ENCODE data around the gene SALL3. TPM values are rescaled to one million over a fixed set of nuclear protein-coding genes. Genes with fewer than 3 reads are reported as not detected.

The SALL3 gene
- total RNA-seq, 1 donor from 2014 or later = 7.7 TPM

DNA sequence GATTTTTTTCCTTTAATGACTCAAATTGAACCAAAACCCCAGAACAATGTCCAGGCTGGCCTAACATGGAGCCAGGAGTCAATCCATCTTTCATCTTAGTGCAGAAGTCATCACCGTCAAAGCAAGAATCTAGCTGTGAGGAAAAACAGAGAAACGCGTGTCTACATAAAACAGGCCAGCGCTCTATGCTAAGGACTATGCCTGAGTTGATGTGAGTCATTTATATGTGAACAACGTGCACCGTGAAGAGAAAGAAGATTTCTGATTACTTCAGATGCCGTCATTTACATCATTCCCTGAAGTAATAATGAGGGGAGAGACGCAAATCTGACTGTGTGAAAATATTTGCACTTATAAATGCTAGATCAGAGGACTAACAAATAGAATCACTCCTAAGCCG, 34.0 kb upstream of the SALL3 start:
- no peak overlapping the region for H3K9ac ChIP-seq (ENCODE audit: low read length)
- no peak overlapping the region for H3K4me2 ChIP-seq (ENCODE audit: low read length)
- FAIRE-seq (no peak), DNase-seq (ENCODE audit: low read depth) (no peak)
- TF ChIP-seq, protein P1, sequence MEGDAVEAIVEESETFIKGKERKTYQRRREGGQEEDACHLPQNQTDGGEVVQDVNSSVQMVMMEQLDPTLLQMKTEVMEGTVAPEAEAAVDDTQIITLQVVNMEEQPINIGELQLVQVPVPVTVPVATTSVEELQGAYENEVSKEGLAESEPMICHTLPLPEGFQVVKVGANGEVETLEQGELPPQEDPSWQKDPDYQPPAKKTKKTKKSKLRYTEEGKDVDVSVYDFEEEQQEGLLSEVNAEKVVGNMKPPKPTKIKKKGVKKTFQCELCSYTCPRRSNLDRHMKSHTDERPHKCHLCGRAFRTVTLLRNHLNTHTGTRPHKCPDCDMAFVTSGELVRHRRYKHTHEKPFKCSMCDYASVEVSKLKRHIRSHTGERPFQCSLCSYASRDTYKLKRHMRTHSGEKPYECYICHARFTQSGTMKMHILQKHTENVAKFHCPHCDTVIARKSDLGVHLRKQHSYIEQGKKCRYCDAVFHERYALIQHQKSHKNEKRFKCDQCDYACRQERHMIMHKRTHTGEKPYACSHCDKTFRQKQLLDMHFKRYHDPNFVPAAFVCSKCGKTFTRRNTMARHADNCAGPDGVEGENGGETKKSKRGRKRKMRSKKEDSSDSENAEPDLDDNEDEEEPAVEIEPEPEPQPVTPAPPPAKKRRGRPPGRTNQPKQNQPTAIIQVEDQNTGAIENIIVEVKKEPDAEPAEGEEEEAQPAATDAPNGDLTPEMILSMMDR (IDR thresholded peaks at IDR 0.05; ENCODE audit: insufficient read depth, low read depth, low read length) = no peak
- no peak for TF ChIP-seq EZH2 (IDR thresholded peaks at IDR 0.05; ENCODE audit: insufficient read depth, low read length)
- no peak overlapping the region for H3K27ac ChIP-seq (ENCODE audit: low read depth, low read length)
- H3K4me3 Mint-ChIP-seq (ENCODE audit: unreplicated experiment) = no peak overlapping the region
- no peaks in the 10 kb centered on the region for H3K4me1 ChIP-seq (ENCODE audit: insufficient read depth, low read length)
- H3K36me3 Mint-ChIP-seq (ENCODE audit: low read depth, unreplicated experiment) = no peaks in the 10 kb centered on the region
- peaks cover 2% of the 10 kb centered on the region for H3K9me3 ChIP-seq (ENCODE audit: insufficient read depth, low read depth, low read length)
- H3K27me3 ChIP-seq (ENCODE audit: insufficient read depth, low read length) = no peaks in the 10 kb centered on the region
- peaks cover 7% of the 10 kb centered on the region for H3K27me3 Mint-ChIP-seq (ENCODE audit: low read depth, unreplicated experiment)
- H3K79me2 ChIP-seq (ENCODE audit: insufficient read depth, low read length) = no peaks in the 10 kb centered on the region
- no peaks in the 10 kb centered on the region for H3K4me1 Mint-ChIP-seq (ENCODE audit: low read depth, unreplicated experiment)
- no peaks in the 10 kb centered on the region for H3K36me3 ChIP-seq (ENCODE audit: insufficient read depth, low read length)
- H4K20me1 ChIP-seq (ENCODE audit: insufficient read depth, low read length) = no peaks in the 10 kb centered on the region
- H2AFZ ChIP-seq (ENCODE audit: low read depth, low read length) = no peak overlapping the region
- H3K9me3 Mint-ChIP-seq (ENCODE audit: unreplicated experiment) = peaks cover 23% of the 10 kb centered on the region
- H3K27ac Mint-ChIP-seq (ENCODE audit: unreplicated experiment) = no peak overlapping the region
- H3K4me3 ChIP-seq (ENCODE audit: insufficient read depth, low read depth, low read length) = no peak overlapping the region

DNA sequence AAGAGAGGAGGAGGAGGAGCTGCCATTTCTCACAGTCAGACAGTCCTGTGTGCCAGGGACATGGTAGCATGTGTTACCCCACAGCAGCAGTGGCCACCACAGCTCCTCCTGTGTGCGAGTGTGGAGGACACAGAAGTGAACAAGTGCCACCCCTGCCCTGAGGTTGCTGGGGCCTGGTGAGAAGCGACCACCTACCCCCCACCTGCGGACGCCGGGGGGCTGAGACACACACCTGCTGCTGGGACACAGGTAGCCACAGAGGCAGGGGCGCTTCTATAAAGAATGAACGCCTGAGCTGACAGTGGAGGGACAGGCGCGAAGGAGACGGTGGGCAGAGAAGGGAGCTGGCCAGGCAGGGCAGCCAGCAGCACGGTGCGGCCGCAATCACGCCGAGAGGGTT, 32.3 kb upstream of the SALL3 start:
- Histone ChIP-seq H3K27me3 (ENCODE audit: insufficient read depth, low read length) (no peaks in the 10 kb centered on the region), H3K27ac (ENCODE audit: low read depth, low read length) (no peak overlapping the region), H4K20me1 (ENCODE audit: insufficient read depth, low read length) (no peaks in the 10 kb centered on the region), H3K79me2 (ENCODE audit: insufficient read depth, low read length) (no peaks in the 10 kb centered on the region), H3K9me3 (ENCODE audit: insufficient read depth, low read depth, low read length) (peaks cover 7% of the 10 kb centered on the region), H3K36me3 (ENCODE audit: insufficient read depth, low read length) (no peaks in the 10 kb centered on the region), H3K4me1 (ENCODE audit: insufficient read depth, low read length) (no peaks in the 10 kb centered on the region), H2AFZ (ENCODE audit: low read depth, low read length) (no peak overlapping the region), H3K9ac (ENCODE audit: low read length) (no peak overlapping the region), H3K4me2 (ENCODE audit: low read length) (no peak overlapping the region), H3K4me3 (ENCODE audit: insufficient read depth, low read depth, low read length) (no peak overlapping the region)
- Mint-ChIP-seq H3K4me3 (ENCODE audit: unreplicated experiment) (no peak overlapping the region), H3K4me1 (ENCODE audit: low read depth, unreplicated experiment) (no peaks in the 10 kb centered on the region), H3K9me3 (ENCODE audit: unreplicated experiment) (peaks cover 32% of the 10 kb centered on the region), H3K27ac (ENCODE audit: unreplicated experiment) (no peak overlapping the region), H3K36me3 (ENCODE audit: low read depth, unreplicated experiment) (no peaks in the 10 kb centered on the region), H3K27me3 (ENCODE audit: low read depth, unreplicated experiment) (peaks cover 7% of the 10 kb centered on the region)
- FAIRE-seq (no peak), DNase-seq (ENCODE audit: low read depth) (no peak)
- TF ChIP-seq EZH2 (IDR thresholded peaks at IDR 0.05; ENCODE audit: insufficient read depth, low read length) = no peak

DNA sequence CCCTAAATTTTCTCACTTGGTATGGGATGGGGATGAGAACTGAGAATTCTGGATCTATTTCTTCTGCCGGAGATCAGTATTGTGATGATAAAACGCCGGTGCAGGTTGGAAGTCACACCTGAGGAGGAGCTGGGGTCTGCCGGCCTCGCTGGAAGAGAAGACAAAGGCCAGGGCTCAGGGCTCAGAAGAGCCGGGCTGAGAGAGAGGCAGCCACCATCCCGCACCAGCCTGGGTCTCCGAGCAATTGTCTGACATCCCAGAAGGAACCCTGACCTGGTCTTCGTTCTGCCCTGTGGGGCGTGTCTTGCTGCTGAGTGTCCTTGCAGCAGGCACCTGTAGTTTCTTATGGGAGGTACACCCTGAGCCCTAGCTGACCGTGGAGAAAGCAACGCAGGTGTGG, 31.4 kb upstream of the SALL3 start:
- Histone ChIP-seq H4K20me1 (ENCODE audit: insufficient read depth, low read length) (no peaks in the 10 kb centered on the region), H3K36me3 (ENCODE audit: insufficient read depth, low read length) (no peaks in the 10 kb centered on the region), H3K79me2 (ENCODE audit: insufficient read depth, low read length) (no peaks in the 10 kb centered on the region), H3K4me3 (ENCODE audit: insufficient read depth, low read depth, low read length) (no peak overlapping the region), H3K4me2 (ENCODE audit: low read length) (no peak overlapping the region), H3K9me3 (ENCODE audit: insufficient read depth, low read depth, low read length) (peaks cover 7% of the 10 kb centered on the region), H3K4me1 (ENCODE audit: insufficient read depth, low read length) (no peaks in the 10 kb centered on the region), H3K9ac (ENCODE audit: low read length) (no peak overlapping the region), H3K27me3 (ENCODE audit: insufficient read depth, low read length) (no peaks in the 10 kb centered on the region), H3K27ac (ENCODE audit: low read depth, low read length) (no peak overlapping the region), H2AFZ (ENCODE audit: low read depth, low read length) (no peak overlapping the region)
- no peak overlapping the region for H3K4me3 Mint-ChIP-seq (ENCODE audit: unreplicated experiment)
- no peaks in the 10 kb centered on the region for H3K36me3 Mint-ChIP-seq (ENCODE audit: low read depth, unreplicated experiment)
- FAIRE-seq = no peak
- no peaks in the 10 kb centered on the region for H3K4me1 Mint-ChIP-seq (ENCODE audit: low read depth, unreplicated experiment)
- no peak for DNase-seq (ENCODE audit: low read depth)
- TF ChIP-seq, protein P1 (IDR thresholded peaks at IDR 0.05; ENCODE audit: insufficient read depth, low read depth, low read length) = no peak
- no peak for TF ChIP-seq EZH2 (IDR thresholded peaks at IDR 0.05; ENCODE audit: insufficient read depth, low read length)
- no peak overlapping the region for H3K27ac Mint-ChIP-seq (ENCODE audit: unreplicated experiment)
- peaks cover 7% of the 10 kb centered on the region for H3K27me3 Mint-ChIP-seq (ENCODE audit: low read depth, unreplicated experiment)
- H3K9me3 Mint-ChIP-seq (ENCODE audit: unreplicated experiment) = peaks cover 29% of the 10 kb centered on the region

Measured in astrocyte (in vitro differentiated cells and primary cell).